ENCODE measurements around the gene SLC25A30. TPM values are rescaled to one million over a fixed set of nuclear protein-coding genes. Genes with fewer than 3 reads are reported as not detected.
"Not testable (repeated sequence)": the region's sequence is repeated elsewhere in the genome, so short reads cannot be mapped to it uniquely, and the experiment has no call there.

The SLC25A30 gene
- total RNA-seq, 6 experiments from 2014 or later = 16.1 to 60.4 (median 45.0) TPM

DNA sequence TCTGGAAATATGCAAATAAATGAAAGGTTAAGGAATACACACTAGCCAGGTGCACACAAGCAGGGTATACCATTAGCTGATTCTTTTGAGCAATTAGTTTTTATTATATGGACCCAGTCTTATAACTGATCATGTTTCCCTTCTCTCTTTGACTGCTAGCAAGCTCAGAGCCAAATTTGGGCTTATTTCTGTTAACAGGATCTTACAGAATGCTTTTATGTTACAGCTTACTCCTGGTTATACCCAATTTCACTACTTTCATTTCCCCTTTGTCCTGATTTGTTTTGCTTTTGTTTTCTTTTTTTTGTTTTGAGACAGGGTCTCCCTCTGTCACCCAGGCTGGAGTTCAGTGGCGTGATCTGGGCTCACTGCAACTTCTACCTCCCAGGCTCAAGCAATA, 64.3 kb downstream of the SLC25A30 start:
- no peaks in the 10 kb centered on the region for H3K9me3 ChIP-seq
- ATAC-seq (no peak), DNase-seq (no peak)
- no peaks in the 10 kb centered on the region for H3K27me3 ChIP-seq
- intact Hi-C loops (cut with DNase I) = no loop called here
- H3K4me1 ChIP-seq = no peaks in the 10 kb centered on the region
- H3K4me3 ChIP-seq = no peak overlapping the region
- H3K27ac ChIP-seq = no peak overlapping the region
- TF ChIP-seq, protein P1, sequence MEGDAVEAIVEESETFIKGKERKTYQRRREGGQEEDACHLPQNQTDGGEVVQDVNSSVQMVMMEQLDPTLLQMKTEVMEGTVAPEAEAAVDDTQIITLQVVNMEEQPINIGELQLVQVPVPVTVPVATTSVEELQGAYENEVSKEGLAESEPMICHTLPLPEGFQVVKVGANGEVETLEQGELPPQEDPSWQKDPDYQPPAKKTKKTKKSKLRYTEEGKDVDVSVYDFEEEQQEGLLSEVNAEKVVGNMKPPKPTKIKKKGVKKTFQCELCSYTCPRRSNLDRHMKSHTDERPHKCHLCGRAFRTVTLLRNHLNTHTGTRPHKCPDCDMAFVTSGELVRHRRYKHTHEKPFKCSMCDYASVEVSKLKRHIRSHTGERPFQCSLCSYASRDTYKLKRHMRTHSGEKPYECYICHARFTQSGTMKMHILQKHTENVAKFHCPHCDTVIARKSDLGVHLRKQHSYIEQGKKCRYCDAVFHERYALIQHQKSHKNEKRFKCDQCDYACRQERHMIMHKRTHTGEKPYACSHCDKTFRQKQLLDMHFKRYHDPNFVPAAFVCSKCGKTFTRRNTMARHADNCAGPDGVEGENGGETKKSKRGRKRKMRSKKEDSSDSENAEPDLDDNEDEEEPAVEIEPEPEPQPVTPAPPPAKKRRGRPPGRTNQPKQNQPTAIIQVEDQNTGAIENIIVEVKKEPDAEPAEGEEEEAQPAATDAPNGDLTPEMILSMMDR (IDR thresholded peaks at IDR 0.05) = no peak
- 60% methylated on average over 1 of the region's 1 CpG for WGBS (ENCODE audit: insufficient coverage, low coverage, low lambda C conversion rate, missing lambda C conversion rate)
- H3K36me3 ChIP-seq = peaks cover 0 to 10% (median 6%) of the 10 kb centered on the region in 4 donors

DNA sequence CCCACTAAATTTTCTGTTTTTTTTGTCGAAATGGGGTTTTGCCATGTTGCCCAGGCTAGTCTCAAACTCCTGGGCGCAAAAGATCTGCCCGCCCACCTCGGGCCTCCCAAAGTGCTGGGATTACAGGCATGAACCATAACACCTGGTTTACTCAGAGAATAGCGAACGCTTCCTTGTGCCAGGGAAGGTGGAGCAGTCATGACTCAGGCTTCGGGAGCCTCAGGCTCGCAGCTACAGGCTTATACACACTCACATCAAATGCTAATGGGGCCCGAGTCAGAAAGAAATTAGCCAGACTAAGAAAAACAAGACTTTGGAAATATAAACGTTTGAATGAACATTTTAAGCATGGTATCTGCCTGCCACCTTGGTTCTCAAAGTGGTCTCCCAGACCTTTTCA, 66.1 kb downstream of the SLC25A30 start:
- intact Hi-C loops (cut with DNase I) = no loop called here
- ATAC-seq = no peak
- 85% methylated on average over 10 of the region's 10 CpGs for WGBS (ENCODE audit: insufficient coverage, low coverage, low lambda C conversion rate, missing lambda C conversion rate)
- Histone ChIP-seq H3K4me1 (no peaks in the 10 kb centered on the region), H3K36me3 (peaks cover 0 to 10% (median 7%) of the 10 kb centered on the region in 4 donors), H3K27ac (no peak overlapping the region), H3K27me3 (no peaks in the 10 kb centered on the region), H3K9me3 (no peaks in the 10 kb centered on the region), H3K4me3 (no peak overlapping the region)
- TF ChIP-seq, protein P1 (IDR thresholded peaks at IDR 0.05) = no peak
- TF ChIP-seq POLR2A (IDR thresholded peaks at IDR 0.05) = no peak
- no peak for DNase-seq

DNA sequence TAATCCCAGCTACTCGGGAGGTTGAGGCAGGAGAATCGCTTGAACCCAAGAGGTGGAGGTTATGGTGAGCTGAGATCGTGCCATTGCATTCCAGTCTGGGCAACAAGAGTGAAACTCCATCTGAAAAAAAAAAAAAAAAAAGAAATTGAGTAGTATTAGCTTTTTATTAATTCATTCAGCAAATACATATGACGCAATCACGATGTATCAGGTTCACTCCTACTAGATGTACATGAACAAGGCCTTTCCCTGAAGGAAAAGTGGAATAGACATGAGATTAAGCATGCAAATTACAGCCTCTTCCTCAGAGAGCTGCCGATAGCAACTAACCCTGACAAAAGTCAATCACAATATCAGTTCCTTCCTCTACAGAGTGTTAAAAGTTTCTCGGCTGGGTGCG, 68.0 kb downstream of the SLC25A30 start:
- H3K4me1 ChIP-seq = no peaks in the 10 kb centered on the region
- no peak overlapping the region for H3K4me3 ChIP-seq
- H3K27me3 ChIP-seq = no peaks in the 10 kb centered on the region
- peaks cover 0 to 10% (median 5%) of the 10 kb centered on the region in 4 donors for H3K36me3 ChIP-seq
- H3K27ac ChIP-seq = no peak overlapping the region
- DNase-seq (no peak), ATAC-seq (no peak)
- H3K9me3 ChIP-seq = no peaks in the 10 kb centered on the region
- intact Hi-C loops (cut with DNase I) = no loop called here
- 86% methylated on average over 3 of the region's 8 CpGs for WGBS (ENCODE audit: insufficient coverage, low coverage, low lambda C conversion rate, missing lambda C conversion rate)
- TF ChIP-seq POLR2A (IDR thresholded peaks at IDR 0.05) = no peak
- TF ChIP-seq, protein P1 (IDR thresholded peaks at IDR 0.05) = no peak

DNA sequence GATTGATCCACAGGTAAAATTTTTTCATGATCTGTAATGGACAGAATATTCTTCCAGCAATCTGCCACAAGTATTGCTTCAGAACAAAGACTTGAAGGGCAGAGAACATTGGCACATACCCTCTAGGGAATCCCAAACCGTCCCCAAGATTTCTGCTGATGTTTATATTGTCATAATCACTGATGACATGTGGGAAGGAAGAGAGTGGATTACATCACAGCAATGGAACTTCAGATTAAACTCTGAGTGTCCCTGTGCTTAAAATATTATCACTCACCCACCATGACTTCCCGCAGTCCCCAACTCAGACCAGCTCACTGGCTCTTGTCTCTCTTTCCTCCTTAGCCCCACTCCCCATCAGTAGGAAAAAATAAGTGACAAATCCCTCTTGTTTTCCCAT, 68.7 kb downstream of the SLC25A30 start:
- H3K4me3 ChIP-seq = no peak overlapping the region
- WGBS (ENCODE audit: insufficient coverage, low coverage, low lambda C conversion rate, missing lambda C conversion rate) = 45% methylated on average over 2 of the region's 2 CpGs
- H3K36me3 ChIP-seq = peaks cover 0 to 14% (median 4%) of the 10 kb centered on the region in 4 donors
- H3K4me1 ChIP-seq = no peaks in the 10 kb centered on the region
- H3K9me3 ChIP-seq = no peaks in the 10 kb centered on the region
- H3K27ac ChIP-seq = no peak overlapping the region
- TF ChIP-seq, protein P1 (IDR thresholded peaks at IDR 0.05) = no peak
- no peak for TF ChIP-seq POLR2A (IDR thresholded peaks at IDR 0.05)
- intact Hi-C loops (cut with DNase I) = no loop called here
- H3K27me3 ChIP-seq = no peaks in the 10 kb centered on the region
- peak in 1 of 4 donors; percentile 30 for ATAC-seq
- DNase-seq = no peak

DNA sequence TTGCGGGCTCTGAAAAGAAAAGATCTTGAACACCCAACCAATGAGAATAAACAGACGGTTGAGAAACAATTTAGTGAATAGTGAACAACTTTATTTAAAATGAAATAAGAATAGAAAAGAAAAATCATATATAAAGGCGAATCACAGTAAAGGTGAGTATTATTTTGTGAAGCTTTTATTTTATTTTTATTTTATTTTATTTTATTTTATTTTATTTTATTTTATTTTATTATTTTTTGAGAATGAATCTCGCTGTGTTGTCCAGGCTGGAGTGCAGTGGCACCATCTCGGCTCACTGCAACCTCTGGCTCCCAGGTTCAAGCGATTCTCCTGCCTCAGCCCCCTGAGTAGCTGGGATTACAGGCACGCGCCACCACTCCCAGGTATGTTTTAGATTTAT, 74.1 kb downstream of the SLC25A30 start:
- ATAC-seq; H3K4me3 ChIP-seq; H3K9me3 ChIP-seq; DNase-seq; H3K27ac ChIP-seq; H3K27me3 ChIP-seq; intact Hi-C loops (cut with DNase I): not testable (repeated sequence)
- 91% methylated on average over 8 of the region's 8 CpGs for WGBS (ENCODE audit: insufficient coverage, low coverage, low lambda C conversion rate, missing lambda C conversion rate)
- Histone ChIP-seq H3K36me3 (peaks cover 4 to 15% (median 13%) of the 10 kb centered on the region in 4 donors), H3K4me1 (peaks cover 0 to 12% (median 5%) of the 10 kb centered on the region in 4 donors)

Other genes starting within 250 kb of the SLC25A30 start
- gene KCTD4, start 217.3 kb downstream of the SLC25A30 start, total RNA-seq = not detected
- 1,000 to 10,000 TPM; 1,466 to 3,393 (median 2,295) TPM for gene TPT1, start 77.2 kb downstream of the SLC25A30 start, total RNA-seq
- gene COG3, start 46.6 kb upstream of the SLC25A30 start, total RNA-seq = 10 to 100 TPM; 18.9 to 66.3 (median 36.8) TPM
- gene ERICH6B, start 197.4 kb upstream of the SLC25A30 start, total RNA-seq = not detected

All from right lobe of liver (tissue), 6 donors.